ENCODE results near the gene ANKFY1.

ANKFY1 gene

GRCh38 chr17:4127555-4127954, 136.2 kb downstream of the ANKFY1 start:
- no peak for DNase-seq (ENCODE audit: low read depth in 2 of 3, low spot score in 1 of 3)

- DNase-seq (ENCODE audit: low read depth in 2 of 3, low spot score in 1 of 3) = no peak
These were observed 138.2 kb downstream of the ANKFY1 start for GRCh38 chr17:4125552-4125951.

- no peak for DNase-seq (ENCODE audit: low read depth in 2 of 3, low spot score in 1 of 3)
These were observed 138.8 kb downstream of the ANKFY1 start for GRCh38 chr17:4124999-4125398.

- DNase-seq (ENCODE audit: low read depth in 2 of 3, low spot score in 1 of 3) = no peak
These were observed 143.4 kb downstream of the ANKFY1 start for GRCh38 chr17:4120332-4120731.

GRCh38 chr17:4119299-4119698, 144.5 kb downstream of the ANKFY1 start:
- no peak for DNase-seq (ENCODE audit: low read depth in 2 of 3, low spot score in 1 of 3)

- DNase-seq (ENCODE audit: low read depth in 2 of 3, low spot score in 1 of 3) = no peak
These were observed 145.6 kb downstream of the ANKFY1 start for GRCh38 chr17:4118015-4118743.

GRCh38 chr17:4116516-4116915, 147.3 kb downstream of the ANKFY1 start:
- DNase-seq (ENCODE audit: low read depth in 2 of 3, low spot score in 1 of 3) = no peak

Measured in stimulated activated CD4-positive, alpha-beta T cell treated with anti-CD3 and anti-CD28 coated beads, Interleukin-12 subunit alpha, Interleukin-12 subunit beta, amount 100 ng/mL, for 48 hours (primary cell).